H9 (cell line): ENCODE data around the gene LRCOL1. TPM values are rescaled to one million over a fixed set of nuclear protein-coding genes. Genes with fewer than 3 reads are reported as not detected.

Source experiments
- DNase-seq: peaks from one replicate; pipeline ENCODE4 v3.0.0-alpha.2; 2017
- H2AFZ ChIP-seq: one replicate; pipeline ENCODE4 v1.6.1; 2013; ENCODE audit warnings: mild to moderate bottlenecking, low read length, control low read depth, moderate library complexity
- H2AK5ac ChIP-seq: 2 replicates; pipeline ENCODE4 v1.6.1; 2013; ENCODE audit warnings: low read length, control low read depth, mixed read lengths; ENCODE audit not compliant: insufficient read length
- H2BK120ac ChIP-seq: one replicate; pipeline ENCODE4 v1.6.1; 2013; ENCODE audit warnings: low read depth, mild to moderate bottlenecking, low read length, control low read depth, inconsistent platforms; ENCODE audit not compliant: poor library complexity, severe bottlenecking
- H2BK12ac ChIP-seq: 2 replicates; pipeline ENCODE4 v1.6.1; 2013; ENCODE audit warnings: low read length, control low read depth, mixed read lengths, low read depth; ENCODE audit not compliant: insufficient read length
- H2BK15ac ChIP-seq: 2 replicates; pipeline ENCODE4 v1.6.1; 2013; ENCODE audit warnings: low read depth, low read length, control low read depth
- H2BK20ac ChIP-seq: one replicate; pipeline ENCODE4 v1.6.1; 2013; ENCODE audit warnings: low read depth, mild to moderate bottlenecking, low read length, control low read depth, inconsistent platforms; ENCODE audit not compliant: poor library complexity, severe bottlenecking
- H2BK5ac ChIP-seq: 2 replicates; pipeline ENCODE4 v1.6.1; 2013; ENCODE audit warnings: low read length, control low read depth, mixed read lengths; ENCODE audit not compliant: insufficient read length
- H3K14ac ChIP-seq: 2 replicates; pipeline ENCODE4 v1.6.1; 2013; ENCODE audit warnings: low read length, control low read depth; ENCODE audit not compliant: insufficient read depth
- H3K18ac ChIP-seq: 2 replicates; pipeline ENCODE4 v1.6.1; 2013; ENCODE audit warnings: low read depth, mild to moderate bottlenecking, mixed read lengths, low read length, control low read depth; ENCODE audit not compliant: insufficient read length
- H3K23ac ChIP-seq: 2 replicates; pipeline ENCODE4 v1.6.1; 2013; ENCODE audit warnings: low read length, control low read depth, mixed read lengths, low read depth; ENCODE audit not compliant: insufficient read length
- H3K23me2 ChIP-seq: 2 replicates; pipeline ENCODE4 v1.6.1; 2013; ENCODE audit warnings: low read depth, mild to moderate bottlenecking, mixed read lengths, low read length, control low read depth; ENCODE audit not compliant: insufficient read length, poor library complexity, severe bottlenecking
- H3K27ac ChIP-seq: 2 replicates; pipeline ENCODE4 v1.5.1; 2013; ENCODE audit warnings: low read length, control low read depth, mixed read lengths, low read depth; ENCODE audit not compliant: insufficient read length
- H3K27me3 ChIP-seq: 2 replicates; pipeline ENCODE4 v1.6.1; 2013; ENCODE audit warnings: low read length, control low read depth, inconsistent platforms; ENCODE audit not compliant: insufficient read depth
- H3K4ac ChIP-seq: 2 replicates; pipeline ENCODE4 v1.6.1; 2013; ENCODE audit warnings: low read depth, mild to moderate bottlenecking, control low read depth, inconsistent platforms, low read length, moderate library complexity
- H3K4me1 ChIP-seq: 2 replicates; pipeline ENCODE4 v1.6.1; 2013; ENCODE audit warnings: low read length, control low read depth, inconsistent platforms; ENCODE audit not compliant: insufficient read depth
- H3K4me2 ChIP-seq: 2 replicates; pipeline ENCODE4 v1.6.1; 2013; ENCODE audit warnings: low read length, control low read depth, mixed read lengths; ENCODE audit not compliant: insufficient read length, insufficient read depth
- H3K56ac ChIP-seq: 2 replicates; pipeline ENCODE4 v1.6.1; 2013; ENCODE audit warnings: low read depth, mild to moderate bottlenecking, mixed read lengths, low read length, control low read depth; ENCODE audit not compliant: insufficient read length
- H3K79me1 ChIP-seq: 2 replicates; pipeline ENCODE4 v1.6.1; 2013; ENCODE audit warnings: low read depth, mild to moderate bottlenecking, moderate library complexity, low read length, control low read depth, inconsistent platforms; ENCODE audit not compliant: insufficient read depth, poor library complexity, severe bottlenecking
- H3K79me2 ChIP-seq: 2 replicates; pipeline ENCODE4 v1.6.1; 2013; ENCODE audit warnings: low read length, control low read depth, inconsistent platforms; ENCODE audit not compliant: insufficient read depth
- H3K9ac ChIP-seq: 2 replicates; pipeline ENCODE4 v1.6.1; 2013; ENCODE audit warnings: low read length, control low read depth, mixed read lengths; ENCODE audit not compliant: insufficient read length; ENCODE audit errors: extremely low read depth
- H3K9me3 ChIP-seq: one replicate; pipeline ENCODE4 v1.6.1; 2013; ENCODE audit warnings: low read depth, low read length, inconsistent platforms; ENCODE audit not compliant: control insufficient read depth
- H3T11ph ChIP-seq: one replicate; pipeline ENCODE4 v1.6.1; 2013; ENCODE audit warnings: mild to moderate bottlenecking, low read length, control low read depth, inconsistent platforms
- H4K20me1 ChIP-seq: one replicate; pipeline ENCODE4 v1.6.1; 2013; ENCODE audit not compliant: control insufficient read depth, insufficient read length, insufficient read depth
- H4K5ac ChIP-seq: 2 replicates; pipeline ENCODE4 v1.6.1; 2013; ENCODE audit warnings: low read depth, mild to moderate bottlenecking, mixed read lengths, low read length, control low read depth; ENCODE audit not compliant: insufficient read length
- H4K8ac ChIP-seq: replicated peaks from 2 replicates; pipeline ENCODE4 v1.6.1; 2013; ENCODE audit warnings: low read length, control low read depth, mixed read lengths, low read depth; ENCODE audit not compliant: insufficient read length
- H4K91ac ChIP-seq: 2 replicates; pipeline ENCODE4 v1.6.1; 2013; ENCODE audit warnings: low read depth, mild to moderate bottlenecking, moderate library complexity, mixed read lengths, low read length, control low read depth; ENCODE audit not compliant: insufficient read length
- H3K27ac Mint-ChIP-seq, 3 experiments: 2 replicates in 2 of 3; 3 replicates in 1 of 3; pipeline ENCODE4 v1.8.0; 2020 to 2021; ENCODE audit warnings: mixed read lengths in 3 of 3, mild to moderate bottlenecking in 1 of 3, moderate library complexity in 1 of 3
- H3K27me3 Mint-ChIP-seq: 2 replicates; pipeline ENCODE4 v1.8.0; 2021; ENCODE audit warnings: low read depth, mild to moderate bottlenecking, moderate library complexity, mixed read lengths
- H3K36me3 Mint-ChIP-seq, 3 experiments: 2 replicates in 2 of 3; 3 replicates in 1 of 3; pipeline ENCODE4 v1.8.0; 2020 to 2021; ENCODE audit warnings: low read depth in 3 of 3, mixed read lengths in 3 of 3; ENCODE audit not compliant: insufficient read depth in 1 of 3
- H3K4me1 Mint-ChIP-seq, 2 experiments: 2 replicates each; pipeline ENCODE4 v1.8.0; 2020; ENCODE audit warnings: mixed read lengths in 2 of 2
- H3K4me3 Mint-ChIP-seq, 2 experiments: 2 replicates in 1 of 2; 3 replicates in 1 of 2; pipeline ENCODE4 v1.8.0; 2020 to 2021; ENCODE audit warnings: mild to moderate bottlenecking in 2 of 2, mixed read lengths in 2 of 2, moderate library complexity in 1 of 2
- H3K9me3 Mint-ChIP-seq, 2 experiments: 2 replicates in 1 of 2; 3 replicates in 1 of 2; pipeline ENCODE4 v1.8.0; 2020; ENCODE audit warnings: mild to moderate bottlenecking in 2 of 2, mixed read lengths in 2 of 2, moderate library complexity in 1 of 2
- CTCF ChIP-seq: fragments of 200-600 bp; sonication (generic); conservative IDR thresholded peaks from 3 replicates; pipeline ENCODE4 v1.8.0; 2021; ENCODE audit warnings: antibody characterized with exemption, mild to moderate bottlenecking
- WGBS: extraction: QIAGEN DNeasy Blood & Tissue Kit; methylation state at CpG from one replicate; pipeline ENCODE4 v1.1.7; 2013; ENCODE audit warnings: missing lambda C conversion rate, low lambda C conversion rate, mixed read lengths; ENCODE audit not compliant: insufficient read length; ENCODE audit errors: extremely low coverage; 5-methylcytosine and 5-hydroxymethylcytosine counted together
- total RNA-seq: library from RNA; stranded (reverse); gene quantifications from 2 replicates; pipeline ENCODE4 v1.2.1, GENCODE V29; 2021

The LRCOL1 gene
- total RNA-seq, 1 experiment from 2014 or later = not detected

GRCh38 chr12:132562489-132563021 is 47.8 kb downstream of the LRCOL1 start:
- Histone ChIP-seq H2BK20ac (no peak overlapping the region), H3K18ac (no peak overlapping the region), H3K9ac (no peak overlapping the region), H3K79me1 (peaks cover 5% of the 10 kb centered on the region), H2AK5ac (no peak overlapping the region), H3K27me3 (no peaks in the 10 kb centered on the region; the same call in 1 of the 2 replicates), H2BK5ac (no peak overlapping the region), H3K79me2 (peaks cover 11% of the 10 kb centered on the region; the same call in 1 of the 2 replicates), H3K14ac (no peak overlapping the region), H3K4ac (no peak overlapping the region), H4K8ac (no peak overlapping the region), H2BK120ac (no peak overlapping the region), H2AFZ (no peak overlapping the region), H2BK15ac (no peak overlapping the region), H3T11ph (no peak overlapping the region), H4K5ac (no peak overlapping the region), H3K23me2 (peaks cover 4% of the 10 kb centered on the region), H3K4me2 (no peak overlapping the region), H4K91ac (no peak overlapping the region), H3K9me3 (no peaks in the 10 kb centered on the region), H3K27ac (no peak overlapping the region), H3K4me1 (no peaks in the 10 kb centered on the region), H3K56ac (no peak overlapping the region), H2BK12ac (no peak overlapping the region), H3K23ac (no peak overlapping the region), H4K20me1 (peaks cover 4% of the 10 kb centered on the region)
- TF ChIP-seq CTCF = no peak
- H3K4me3 Mint-ChIP-seq = no peak overlapping the region
- peaks cover 0 to 3% of the 10 kb centered on the region in 2 experiments; a peak in 2 of 4 replicates for H3K4me1 Mint-ChIP-seq
- no peak for DNase-seq
- no peaks in the 10 kb centered on the region for H3K9me3 Mint-ChIP-seq
- peaks cover 36% of the 10 kb centered on the region for H3K27me3 Mint-ChIP-seq
- WGBS = no CpG with 5 or more reads among the region's 21 CpGs
- peaks cover 16 to 26% (median 19%) of the 10 kb centered on the region in 3 experiments for H3K36me3 Mint-ChIP-seq
- no peak overlapping the region for H3K27ac Mint-ChIP-seq
